ENCODE results near the gene ERH.

The ERH gene

GRCh38 chr14:69404478-69404877 lies 6.4 kb upstream of the ERH start:
- no peaks in the 10 kb centered on the region for H3K36me3 ChIP-seq (replicated peaks; ENCODE audit: insufficient read depth, low read length)
- no peaks in the 10 kb centered on the region for H3F3A ChIP-seq (ENCODE audit: insufficient read depth, low read length)
- peaks cover 11% of the 10 kb centered on the region; the same call in 1 of the 2 replicates for H3K4me1 ChIP-seq (ENCODE audit: low read length)
- H4K20me1 ChIP-seq (ENCODE audit: insufficient read depth, low read length) = no peaks in the 10 kb centered on the region
- no peaks in the 10 kb centered on the region for H3K9me2 ChIP-seq (replicated peaks; ENCODE audit: insufficient read depth, low read length)
- no peak for DNase-seq
- H2AFZ ChIP-seq (ENCODE audit: low read length) = no peak overlapping the region
- no peak overlapping the region for H3K4me2 ChIP-seq (ENCODE audit: low read depth, low read length)
- TF ChIP-seq EZH2 (optimal IDR thresholded peaks at IDR 0.05; ENCODE audit: low read depth, low read length) = no peak
- no peak for TF ChIP-seq EZH2phosphoT487 (IDR thresholded peaks at IDR 0.05; ENCODE audit: low read length)
- no peak for TF ChIP-seq CTCF (IDR thresholded peaks at IDR 0.05; ENCODE audit: low read length)
- no peaks in the 10 kb centered on the region for H3K9me3 ChIP-seq (replicated peaks; ENCODE audit: insufficient read depth, low read length)
- H3K27me3 ChIP-seq (replicated peaks; ENCODE audit: insufficient read depth, low read length) = no peaks in the 10 kb centered on the region
- no peak overlapping the region for H3K4me3 ChIP-seq (ENCODE audit: low read length)
- no peak overlapping the region for H3K27ac ChIP-seq (ENCODE audit: low read length)
- no peak overlapping the region for H3K9ac ChIP-seq (ENCODE audit: low read length)
- peaks cover 70% of the 10 kb centered on the region for H3K79me2 ChIP-seq (ENCODE audit: low read length)

GRCh38 chr14:69401841-69402240 lies 3.7 kb upstream of the ERH start:
- Histone ChIP-seq H3K9ac (ENCODE audit: low read length) (no peak overlapping the region), H3K4me2 (ENCODE audit: low read depth, low read length) (no peak overlapping the region), H3K4me3 (ENCODE audit: low read length) (no peak overlapping the region)

DNA sequence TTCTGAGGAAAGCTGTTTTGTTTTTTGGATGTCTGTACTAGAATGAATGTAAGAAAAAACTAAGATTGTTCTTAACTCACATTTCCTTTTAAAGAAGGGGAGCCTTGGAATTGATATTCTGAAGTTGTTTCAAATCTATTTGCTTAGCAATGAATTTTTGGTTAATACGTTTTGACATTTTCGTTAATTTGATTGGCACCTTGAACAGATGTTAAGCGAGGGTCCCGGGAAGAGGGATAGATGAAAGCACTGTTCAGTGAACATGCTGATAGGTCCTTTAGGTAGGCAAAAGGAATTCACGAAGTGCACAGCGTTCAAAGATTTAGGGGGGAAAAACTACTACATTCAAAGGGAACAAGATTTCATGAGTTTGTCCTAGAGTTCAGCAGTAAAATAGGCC lies 2.1 kb upstream of the ERH start:
- TF ChIP-seq CTCF (IDR thresholded peaks at IDR 0.05; ENCODE audit: low read length) (no peak), EZH2 (optimal IDR thresholded peaks at IDR 0.05; ENCODE audit: low read depth, low read length) (no peak), EZH2phosphoT487 (IDR thresholded peaks at IDR 0.05; ENCODE audit: low read length) (no peak)
- H3K4me3 ChIP-seq (ENCODE audit: low read length) = peak overlapping the region; percentile 86
- peaks cover 92% of the 10 kb centered on the region for H3K79me2 ChIP-seq (ENCODE audit: low read length)
- H3F3A ChIP-seq (ENCODE audit: insufficient read depth, low read length) = no peaks in the 10 kb centered on the region
- DNase-seq = no peak
- H3K36me3 ChIP-seq (replicated peaks; ENCODE audit: insufficient read depth, low read length) = no peaks in the 10 kb centered on the region
- no peak overlapping the region for H2AFZ ChIP-seq (ENCODE audit: low read length)
- H3K4me2 ChIP-seq (ENCODE audit: low read depth, low read length) = peak overlapping the region; percentile 72; the same call in 1 of the 2 replicates
- no peaks in the 10 kb centered on the region for H3K27me3 ChIP-seq (replicated peaks; ENCODE audit: insufficient read depth, low read length)
- no peaks in the 10 kb centered on the region for H3K9me3 ChIP-seq (replicated peaks; ENCODE audit: insufficient read depth, low read length)
- no peak overlapping the region for H3K27ac ChIP-seq (ENCODE audit: low read length)
- H4K20me1 ChIP-seq (ENCODE audit: insufficient read depth, low read length) = no peaks in the 10 kb centered on the region; the same call in 1 of the 2 replicates
- H3K9me2 ChIP-seq (replicated peaks; ENCODE audit: insufficient read depth, low read length) = no peaks in the 10 kb centered on the region
- no peak overlapping the region for H3K9ac ChIP-seq (ENCODE audit: low read length)
- H3K4me1 ChIP-seq (ENCODE audit: low read length) = peaks cover 11% of the 10 kb centered on the region; the same call in 1 of the 2 replicates

More at GRCh38 chr14:69401841-69402240, 3.7 kb upstream of the ERH start:
- peaks cover 11% of the 10 kb centered on the region; the same call in 1 of the 2 replicates for H3K4me1 ChIP-seq (ENCODE audit: low read length)
- H3K27me3 ChIP-seq (replicated peaks; ENCODE audit: insufficient read depth, low read length) = no peaks in the 10 kb centered on the region
- no peak for TF ChIP-seq CTCF (IDR thresholded peaks at IDR 0.05; ENCODE audit: low read length)
- TF ChIP-seq EZH2phosphoT487 (IDR thresholded peaks at IDR 0.05; ENCODE audit: low read length) = no peak
- no peak for TF ChIP-seq EZH2 (optimal IDR thresholded peaks at IDR 0.05; ENCODE audit: low read depth, low read length)
- no peaks in the 10 kb centered on the region for H4K20me1 ChIP-seq (ENCODE audit: insufficient read depth, low read length)
- H3K9me3 ChIP-seq (replicated peaks; ENCODE audit: insufficient read depth, low read length) = no peaks in the 10 kb centered on the region
- H3F3A ChIP-seq (ENCODE audit: insufficient read depth, low read length) = no peaks in the 10 kb centered on the region
- no peak overlapping the region for H3K27ac ChIP-seq (ENCODE audit: low read length)
- no peak for DNase-seq
- no peaks in the 10 kb centered on the region for H3K36me3 ChIP-seq (replicated peaks; ENCODE audit: insufficient read depth, low read length)
- H2AFZ ChIP-seq (ENCODE audit: low read length) = no peak overlapping the region
- H3K9me2 ChIP-seq (replicated peaks; ENCODE audit: insufficient read depth, low read length) = no peaks in the 10 kb centered on the region
- H3K79me2 ChIP-seq (ENCODE audit: low read length) = peaks cover 85% of the 10 kb centered on the region

Data from MM.1S (cell line).